HepG2 (cell line): ENCODE data around the gene UCN. TPM values are rescaled to one million over a fixed set of nuclear protein-coding genes. Genes with fewer than 3 reads are reported as not detected.

ENCODE experiments used
- AHR ChIP-seq: IDR thresholded peaks from 2 replicates; pipeline ENCODE4 v1.6.1; 2018; ENCODE audit warnings: missing genetic modification reagents, missing compliant biosample characterization
- ELK4 ChIP-seq: sonication (generic); formaldehyde crosslinking; IDR thresholded peaks from 2 replicates; pipeline ENCODE4 v1.9.0; 2021; ENCODE audit warnings: missing genetic modification reagents, borderline replicate concordance
- ESRRA ChIP-seq: sonication (generic); formaldehyde crosslinking; IDR thresholded peaks from 2 replicates; pipeline ENCODE4 v1.5.1; 2020; ENCODE audit warnings: mild to moderate bottlenecking, low read depth, missing genetic modification reagents
- GMEB2 ChIP-seq: IDR thresholded peaks from 2 replicates; pipeline ENCODE4 v1.6.1; 2016; ENCODE audit warnings: missing biosample characterization, missing genetic modification reagents, low read depth
- HOXA7 ChIP-seq: sonication (generic); formaldehyde crosslinking; IDR thresholded peaks from 2 replicates; pipeline ENCODE4 v1.8.1; 2022; ENCODE audit warnings: mild to moderate bottlenecking, missing genetic modification reagents, moderate library complexity
- KDM3A ChIP-seq: IDR thresholded peaks from 2 replicates; pipeline ENCODE4 v1.6.1; 2018; ENCODE audit warnings: low read depth, missing compliant biosample characterization
- NFIB ChIP-seq: sonication (generic); formaldehyde crosslinking; IDR thresholded peaks from 2 replicates; pipeline ENCODE4 v1.9.0; 2021; ENCODE audit warnings: missing genetic modification reagents, mild to moderate bottlenecking, borderline replicate concordance
- PBX2 ChIP-seq: IDR thresholded peaks from 2 replicates; pipeline ENCODE4 v1.6.1; 2016; ENCODE audit warnings: control low read depth
- RORA ChIP-seq: sonication (generic); formaldehyde crosslinking; IDR thresholded peaks from 2 replicates; pipeline ENCODE4 v1.5.0; 2020; ENCODE audit warnings: mild to moderate bottlenecking, missing genetic modification reagents, moderate library complexity
- SKI ChIP-seq: fragments of 450-650 bp; IDR thresholded peaks from one replicate; pipeline ENCODE4 v1.6.1; 2018; ENCODE audit warnings: mild to moderate bottlenecking; ENCODE audit not compliant: partially characterized antibody
- SOX5 ChIP-seq: IDR thresholded peaks from 2 replicates; pipeline ENCODE4 v1.6.1; 2016; ENCODE audit warnings: borderline replicate concordance
- SYNCRIP ChIP-seq: fragments of 200-400 bp; formaldehyde crosslinking; IDR thresholded peaks from 2 replicates; pipeline ENCODE4 v1.6.1; 2018; ENCODE audit warnings: mild to moderate bottlenecking, low read depth, low read length; ENCODE audit not compliant: insufficient read depth
- TBX2 ChIP-seq: sonication (generic); formaldehyde crosslinking; IDR thresholded peaks from 2 replicates; pipeline ENCODE4 v1.5.0; 2020; ENCODE audit warnings: missing genetic modification reagents, mild to moderate bottlenecking, borderline replicate concordance
- TFDP1 ChIP-seq: IDR thresholded peaks from 2 replicates; pipeline ENCODE4 v1.6.1; 2016; ENCODE audit warnings: missing compliant biosample characterization, missing genetic modification reagents, borderline replicate concordance
- YEATS4 ChIP-seq: sonication (generic); formaldehyde crosslinking; IDR thresholded peaks from 2 replicates; pipeline ENCODE4 v1.4.0; 2020; ENCODE audit warnings: missing genetic modification reagents, borderline replicate concordance
- ZBTB46 ChIP-seq: sonication (generic); formaldehyde crosslinking; IDR thresholded peaks from 2 replicates; pipeline ENCODE4 v1.4.0; 2020; ENCODE audit warnings: mild to moderate bottlenecking, missing genetic modification reagents, borderline replicate concordance
- ZNF225 ChIP-seq: sonication (generic); formaldehyde crosslinking; IDR thresholded peaks from 2 replicates; pipeline ENCODE4 v1.4.0; 2020; ENCODE audit warnings: mild to moderate bottlenecking, missing genetic modification reagents
- ZNF510 ChIP-seq: sonication (generic); formaldehyde crosslinking; IDR thresholded peaks from 2 replicates; pipeline ENCODE4 v1.4.0; 2020; ENCODE audit warnings: low read depth, mild to moderate bottlenecking, missing genetic modification reagents
- ZNF550 ChIP-seq: sonication (generic); formaldehyde crosslinking; IDR thresholded peaks from 2 replicates; pipeline ENCODE4 v1.4.0; 2020; ENCODE audit warnings: mild to moderate bottlenecking, missing genetic modification reagents, borderline replicate concordance
- ZNF598 ChIP-seq: sonication (generic); formaldehyde crosslinking; IDR thresholded peaks from 2 replicates; pipeline ENCODE4 v1.5.1; 2020; ENCODE audit warnings: mild to moderate bottlenecking, missing genetic modification reagents, borderline replicate concordance
- ZNF773 ChIP-seq: sonication (generic); formaldehyde crosslinking; IDR thresholded peaks from 2 replicates; pipeline ENCODE4 v1.4.0; 2020; ENCODE audit warnings: missing genetic modification reagents, borderline replicate concordance
- polyA plus RNA-seq, 8 experiments: library from polyadenylated mRNA; depleted of rRNA in 3 of 8; stranded (reverse) in 7 of 8; unstranded in 1 of 8; fragments of >200 nt; fragmentation: Illumina TruSeq in 4 of 8; extraction: Trizol in 4 of 8; gene quantifications; 2 replicates each; pipeline versions ENCODE4 v1.2.1 to v1.2.3, GENCODE V29; 2011 to 2016; ENCODE audit warnings: low read depth in 4 of 8, missing spikeins in 1 of 8, mixed read lengths in 1 of 8; ENCODE audit not compliant: insufficient read depth in 1 of 8
- total RNA-seq, 5 experiments: library from RNA; depleted of rRNA; stranded (reverse); fragments of >200 nt; fragmentation: Illumina TruSeq; extraction: Trizol; gene quantifications; 2 replicates each; pipeline ENCODE4 v1.2.3, GENCODE V29; 2016; ENCODE audit warnings: low read depth in 1 of 5

UCN gene
- total and polyA plus RNA-seq, 2 of the 13 experiments (the other 11 are each of a cell fraction or from before 2014, with no cell fraction given): 1.2 to 2.3 TPM

- TF ChIP-seq SKI (no peak), ZNF550 (no peak), PBX2 (CRISPR knock-in tag) (peak; percentile 78), YEATS4 (CRISPR knock-in tag) (peak; percentile 95), ZNF510 (CRISPR knock-in tag) (no peak; the same call in 1 of the 2 replicates), SYNCRIP (no peak), ZNF225 (CRISPR knock-in tag) (peak; percentile 47; the same call in 1 of the 2 replicates), ESRRA (CRISPR knock-in tag) (no peak), ZBTB46 (CRISPR knock-in tag) (no peak; the same call in 1 of the 2 replicates), ZNF773 (CRISPR knock-in tag) (no peak), TBX2 (peak; percentile 80), GMEB2 (peak; percentile 67; the same call in 1 of the 2 replicates), RORA (CRISPR knock-in tag) (no peak), SOX5 (no peak), ZNF598 (CRISPR knock-in tag) (peak; percentile 74; the same call in 1 of the 2 replicates), TFDP1 (CRISPR knock-in tag) (peak; percentile 93), KDM3A (CRISPR knock-in tag) (peak; percentile 62; the same call in 1 of the 2 replicates), ELK4 (CRISPR knock-in tag) (peak; percentile 50; the same call in 1 of the 2 replicates), NFIB (CRISPR knock-in tag) (no peak), AHR (CRISPR knock-in tag) (no peak), HOXA7 (no peak)
Measured at GRCh38 chr2:27322766-27323595, 14.7 kb upstream of the UCN start, which contains the start of gene MPV17 (continued).
